Measurements from ENCODE around the gene TUBB8B.
"Not testable (repeated sequence)": the region's sequence is repeated elsewhere in the genome, so short reads cannot be mapped to it uniquely, and the experiment has no call there.

Gene TUBB8B

GRCh38 chr18:12773-13172 lies 36.6 kb downstream of the TUBB8B start:
- not testable (repeated sequence) for DNase-seq (ENCODE audit: low spot score)

DNA sequence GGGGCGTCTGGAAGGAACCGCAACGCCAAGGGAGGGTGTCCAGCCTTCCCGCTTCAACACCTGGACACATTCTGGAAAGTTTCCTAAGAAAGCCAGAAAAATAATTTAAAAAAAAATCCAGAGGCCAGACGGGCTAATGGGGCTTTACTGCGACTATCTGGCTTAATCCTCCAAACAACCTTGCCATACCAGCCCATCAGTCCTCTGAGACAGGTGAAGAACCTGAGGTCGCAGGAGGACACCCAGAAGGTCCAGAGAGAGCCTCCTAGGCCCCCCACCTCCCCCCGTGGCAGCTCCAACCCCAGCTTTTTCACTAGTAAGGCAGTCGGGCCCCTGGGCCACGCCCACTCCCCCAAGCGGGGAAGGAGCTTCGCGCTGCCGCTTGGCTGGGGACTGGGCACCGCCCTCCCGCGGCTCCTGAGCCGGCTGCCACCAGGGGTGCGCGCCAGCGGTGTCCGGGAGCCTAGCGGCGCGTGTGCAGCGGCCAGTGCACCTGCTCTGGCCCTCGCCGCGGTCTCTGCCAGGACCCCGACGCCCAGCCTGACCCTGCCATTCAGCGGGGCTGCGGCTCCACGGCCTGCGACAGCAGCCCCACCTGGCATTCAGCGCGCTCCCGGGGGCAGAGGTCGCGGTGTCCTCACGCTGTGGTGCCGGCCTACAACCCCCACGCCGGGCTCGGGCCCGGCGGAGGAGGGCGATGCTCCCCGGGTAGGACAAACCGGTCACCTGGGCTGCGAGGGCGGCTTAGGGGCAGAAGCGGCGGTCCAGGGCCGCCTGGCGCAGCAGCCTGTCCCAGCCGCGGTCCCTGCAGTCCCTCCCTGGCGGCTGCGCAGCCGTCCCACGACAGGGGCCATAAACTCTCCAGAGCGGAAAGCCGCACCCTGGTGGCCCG lies 37.8 kb downstream of the TUBB8B start:
- DNase-seq (ENCODE audit: low spot score): not testable (repeated sequence)

DNA sequence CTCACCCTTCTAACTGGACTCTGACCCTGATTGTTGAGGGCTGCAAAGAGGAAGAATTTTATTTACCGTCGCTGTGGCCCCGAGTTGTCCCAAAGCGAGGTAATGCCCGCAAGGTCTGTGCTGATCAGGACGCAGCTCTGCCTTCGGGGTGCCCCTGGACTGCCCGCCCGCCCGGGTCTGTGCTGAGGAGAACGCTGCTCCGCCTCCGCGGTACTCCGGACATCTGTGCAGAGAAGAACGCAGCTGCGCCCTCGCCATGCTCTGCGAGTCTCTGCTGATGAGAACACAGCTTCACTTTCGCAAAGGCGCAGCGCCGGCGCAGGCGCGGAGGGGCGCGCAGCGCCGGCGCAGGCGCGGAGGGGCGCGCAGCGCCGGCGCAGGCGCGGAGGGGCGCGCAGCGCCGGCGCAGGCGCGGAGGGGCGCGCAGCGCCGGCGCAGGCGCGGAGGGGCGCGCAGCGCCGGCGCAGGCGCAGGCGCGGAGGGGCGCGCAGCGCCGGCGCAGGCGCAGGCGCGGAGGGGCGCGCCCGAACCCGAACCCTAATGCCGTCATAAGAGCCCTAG lies 38.7 kb downstream of the TUBB8B start:
- DNase-seq (ENCODE audit: low spot score): not testable (repeated sequence)

- not testable (repeated sequence) for DNase-seq (ENCODE audit: low spot score)
These were observed 39.5 kb downstream of the TUBB8B start for GRCh38 chr18:9937-10336.

Data from putamen (tissue), 1 donor.